Astrocyte of the cerebellum (primary cell): ENCODE measurements around the gene GPSM1.

Source experiments
- DNase-seq: peaks from one replicate; pipeline ENCODE4 v3.0.0-alpha.2; 2011; ENCODE audit warnings: low read depth
- H3K4me3 ChIP-seq: 2 replicates; pipeline ENCODE4 v1.5.1; 2011; ENCODE audit warnings: mild to moderate bottlenecking, low read depth, low read length, moderate library complexity
- in situ Hi-C: cut with HindIII; loops from 2 replicates; pipeline ENCODE4 v1.10.0; 2017; ENCODE audit warnings: low sequenced_read_pairs
- TF ChIP-seq, protein P1 (sequence below): IDR thresholded peaks from 2 replicates; pipeline ENCODE4 v1.5.1; 2012; ENCODE audit warnings: low read length, low read depth, moderate library complexity, mild to moderate bottlenecking; ENCODE audit errors: missing control alignments

Gene GPSM1

DNA sequence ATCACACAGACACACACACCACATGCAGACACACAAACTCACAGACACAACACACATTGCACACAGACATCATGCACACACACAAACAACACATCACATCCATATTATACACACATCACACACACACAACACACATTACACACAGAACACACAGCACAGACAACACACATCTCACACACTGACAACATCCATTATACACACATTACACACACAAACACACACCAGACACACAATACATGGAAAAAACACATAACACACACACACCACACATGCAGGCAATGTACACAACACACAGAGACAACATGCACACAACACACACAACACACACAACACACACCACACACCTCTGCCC is 18.7 kb upstream of the GPSM1 start:
- no peak overlapping the region for H3K4me3 ChIP-seq
- in situ Hi-C loops, result no loop called here
- TF ChIP-seq, protein P1, sequence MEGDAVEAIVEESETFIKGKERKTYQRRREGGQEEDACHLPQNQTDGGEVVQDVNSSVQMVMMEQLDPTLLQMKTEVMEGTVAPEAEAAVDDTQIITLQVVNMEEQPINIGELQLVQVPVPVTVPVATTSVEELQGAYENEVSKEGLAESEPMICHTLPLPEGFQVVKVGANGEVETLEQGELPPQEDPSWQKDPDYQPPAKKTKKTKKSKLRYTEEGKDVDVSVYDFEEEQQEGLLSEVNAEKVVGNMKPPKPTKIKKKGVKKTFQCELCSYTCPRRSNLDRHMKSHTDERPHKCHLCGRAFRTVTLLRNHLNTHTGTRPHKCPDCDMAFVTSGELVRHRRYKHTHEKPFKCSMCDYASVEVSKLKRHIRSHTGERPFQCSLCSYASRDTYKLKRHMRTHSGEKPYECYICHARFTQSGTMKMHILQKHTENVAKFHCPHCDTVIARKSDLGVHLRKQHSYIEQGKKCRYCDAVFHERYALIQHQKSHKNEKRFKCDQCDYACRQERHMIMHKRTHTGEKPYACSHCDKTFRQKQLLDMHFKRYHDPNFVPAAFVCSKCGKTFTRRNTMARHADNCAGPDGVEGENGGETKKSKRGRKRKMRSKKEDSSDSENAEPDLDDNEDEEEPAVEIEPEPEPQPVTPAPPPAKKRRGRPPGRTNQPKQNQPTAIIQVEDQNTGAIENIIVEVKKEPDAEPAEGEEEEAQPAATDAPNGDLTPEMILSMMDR, result no peak

DNA sequence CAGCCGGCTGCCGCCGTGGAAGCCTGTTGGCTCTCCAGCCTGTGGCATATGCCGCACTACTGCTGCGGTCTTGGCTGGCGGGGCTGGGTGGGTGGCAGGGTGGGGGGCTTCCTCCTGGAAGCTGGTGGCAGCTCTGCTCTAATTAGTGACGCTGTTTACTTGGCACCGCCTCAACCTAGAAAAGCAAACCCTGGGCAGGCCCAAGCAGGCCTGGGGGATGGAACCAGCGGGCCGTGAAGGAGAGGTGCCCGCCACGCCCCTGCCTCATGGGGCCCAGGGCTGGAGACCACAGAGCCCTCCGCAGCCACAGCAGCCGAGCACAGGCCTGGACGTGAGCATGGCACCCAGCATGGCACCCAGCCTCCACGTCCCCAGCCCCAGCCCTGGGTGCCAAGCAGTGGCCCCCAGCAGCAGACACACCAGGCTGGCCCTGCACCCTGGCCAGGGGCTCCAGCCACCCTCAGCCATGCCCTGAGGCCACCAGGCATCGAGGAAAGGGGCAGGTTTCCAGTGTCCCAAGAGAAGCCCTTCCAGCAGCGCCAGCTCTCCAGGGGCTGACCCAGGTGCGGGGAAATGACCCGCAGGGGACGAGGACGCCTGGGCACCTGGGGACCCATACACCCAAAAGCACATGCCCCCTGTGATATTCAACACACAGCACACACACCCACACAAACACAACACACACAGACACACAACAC is 18.1 kb upstream of the GPSM1 start:
- TF ChIP-seq, protein P1, result no peak
- H3K4me3 ChIP-seq, result no peak overlapping the region
- no peak for DNase-seq
- in situ Hi-C loops, result no loop called here

More for the DNA sequence above, 18.7 kb upstream of the GPSM1 start:
- DNase-seq, result no peak

DNA sequence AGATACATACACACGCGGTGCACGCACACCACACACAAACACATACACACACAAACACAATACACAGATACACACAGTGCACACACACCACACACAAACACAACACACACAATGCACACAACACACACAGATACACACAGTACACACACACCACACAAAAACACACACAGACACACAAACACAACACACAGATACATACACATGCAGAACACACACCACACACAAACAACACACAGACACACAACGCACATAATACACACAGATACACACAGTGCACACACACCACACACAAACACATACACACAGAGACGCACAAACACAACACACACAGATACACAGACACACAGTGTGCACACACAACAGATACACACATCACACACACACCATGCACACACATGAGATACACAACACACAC is 17.5 kb upstream of the GPSM1 start:
- DNase-seq, result no peak
- H3K4me3 ChIP-seq, result no peak overlapping the region
- TF ChIP-seq, protein P1, result no peak
- in situ Hi-C loops, result no loop called here

DNA sequence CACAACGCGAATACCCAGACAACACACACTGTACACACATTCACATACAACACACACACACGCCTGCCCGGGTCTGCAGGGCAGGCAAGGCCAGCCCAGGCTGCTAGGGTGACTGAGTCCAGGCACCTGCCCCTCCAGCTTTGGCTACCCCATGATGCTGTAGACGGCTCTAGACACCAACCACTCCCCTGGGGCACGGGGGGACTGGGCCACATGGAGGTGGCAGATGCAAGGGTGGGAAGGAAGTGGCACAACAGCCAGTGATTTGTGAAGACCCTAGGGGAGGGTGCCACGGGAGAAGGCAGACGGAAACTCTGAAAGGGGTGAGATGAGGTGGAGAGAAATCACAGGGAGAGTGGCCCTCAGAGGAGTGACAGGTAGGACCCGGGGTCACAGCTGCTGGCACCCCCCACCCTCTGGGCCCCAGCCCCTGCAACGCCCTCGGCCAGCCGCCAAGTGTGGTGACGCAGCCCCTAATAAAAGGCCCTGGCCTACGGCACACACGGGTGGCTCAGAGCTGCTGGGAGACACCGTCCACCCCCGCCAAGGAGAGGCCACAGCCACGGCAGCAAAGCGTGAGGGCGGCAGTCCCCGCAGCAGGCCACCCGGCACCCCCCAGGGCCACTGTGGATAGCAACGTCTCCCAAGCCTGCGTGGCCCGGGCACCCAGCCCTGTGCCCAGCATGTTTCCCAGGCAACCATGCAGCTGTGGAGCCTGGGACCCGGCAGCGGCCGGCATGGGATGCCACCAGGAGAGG is 16.9 kb upstream of the GPSM1 start:
- TF ChIP-seq, protein P1, result no peak
- in situ Hi-C loops, result no loop called here
- no peak overlapping the region for H3K4me3 ChIP-seq
- no peak for DNase-seq

DNA sequence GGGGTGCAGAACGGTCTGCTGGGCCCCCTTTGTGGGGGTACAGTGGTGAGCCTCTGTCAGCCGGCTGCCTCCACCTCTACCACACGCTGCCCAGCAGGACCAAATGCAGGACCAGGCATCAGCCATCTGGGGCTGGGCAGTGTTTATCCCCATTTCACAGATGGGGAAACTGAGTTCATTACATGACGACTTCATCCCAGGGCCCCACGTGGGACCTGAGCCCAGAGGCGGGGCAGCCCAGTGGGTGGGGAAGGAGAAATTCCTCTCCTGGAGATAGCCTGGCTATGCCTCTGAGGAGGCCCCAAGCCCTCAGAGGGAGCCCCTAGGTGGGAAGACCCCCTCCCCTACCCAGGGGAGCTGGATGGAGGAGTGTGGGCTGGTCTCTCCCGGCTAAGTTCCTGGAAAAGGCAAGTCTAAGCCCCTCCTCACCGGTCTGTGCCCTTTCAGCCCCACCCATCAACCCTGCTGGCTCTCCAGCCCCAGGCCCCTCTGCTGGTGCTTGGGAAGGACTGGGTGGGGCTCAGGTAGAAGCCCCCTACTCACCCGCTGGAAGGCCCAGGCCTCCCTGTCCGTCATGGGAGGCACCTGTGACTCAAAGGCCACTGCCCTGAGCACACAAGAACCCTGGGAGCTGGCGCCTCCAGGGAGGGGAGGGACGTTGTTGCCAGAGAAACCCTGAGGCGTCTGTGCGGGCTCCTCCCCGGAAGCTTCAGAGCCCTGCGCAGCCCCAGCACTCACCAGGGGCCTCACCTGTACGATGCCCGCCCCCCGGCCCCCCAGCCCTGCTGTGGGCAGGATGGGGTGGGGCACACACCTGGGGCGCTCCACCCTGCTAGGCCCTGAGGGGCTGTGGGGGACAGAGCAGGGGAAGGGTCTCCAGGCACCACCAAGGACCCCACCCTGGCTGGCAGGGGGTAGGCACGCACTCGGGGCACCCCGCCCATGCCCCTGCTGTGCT is 16.0 kb upstream of the GPSM1 start:
- in situ Hi-C loops, result no loop called here
- TF ChIP-seq, protein P1, result no peak
- no peak for DNase-seq
- no peak overlapping the region for H3K4me3 ChIP-seq

DNA sequence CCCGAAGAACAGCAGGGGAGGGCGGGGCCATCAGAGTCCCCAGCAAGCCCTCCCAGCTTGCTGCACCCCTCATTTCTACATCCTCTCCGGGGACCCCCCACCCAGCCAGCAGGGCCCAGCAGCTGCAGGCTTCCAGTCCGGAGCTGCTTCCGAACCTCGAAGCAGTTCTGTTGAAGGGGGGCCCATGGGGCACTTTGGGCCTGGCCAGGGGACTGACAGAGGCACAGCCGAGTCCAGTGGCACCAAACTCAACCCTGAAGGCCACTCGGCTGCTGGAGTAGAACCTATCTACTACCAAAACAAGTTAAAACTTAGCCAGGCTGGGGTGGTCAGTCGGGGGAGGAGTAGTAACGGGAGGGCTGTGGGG is 15.3 kb upstream of the GPSM1 start:
- TF ChIP-seq, protein P1, result no peak

More for the DNA sequence above, 15.3 kb upstream of the GPSM1 start:
- in situ Hi-C loops, result no loop called here
- DNase-seq, result no peak
- H3K4me3 ChIP-seq, result no peak overlapping the region
